ENCODE data around the gene DARS1.

DARS1 gene

GRCh38 chr2:136015699-136016098, 30.3 kb upstream of the DARS1 start:
- DNase-seq = no peak

GRCh38 chr2:136014411-136014810, 29.0 kb upstream of the DARS1 start:
- DNase-seq = no peak

- no peak for DNase-seq
These were observed 28.5 kb upstream of the DARS1 start for GRCh38 chr2:136013955-136014354.

- no peak for DNase-seq
These were observed 27.8 kb upstream of the DARS1 start for GRCh38 chr2:136013136-136013685.

- DNase-seq = no peak
These were observed 26.9 kb upstream of the DARS1 start for GRCh38 chr2:136012315-136012714.

GRCh38 chr2:136010126-136010525, 24.7 kb upstream of the DARS1 start:
- no peak for DNase-seq

- DNase-seq = peak; percentile 61
These were observed 22.9 kb upstream of the DARS1 start for GRCh38 chr2:136008205-136008865.

- DNase-seq = no peak
These were observed 21.2 kb upstream of the DARS1 start for GRCh38 chr2:136006658-136007057.

- no peak for DNase-seq
These were observed 20.2 kb upstream of the DARS1 start for GRCh38 chr2:136005462-136006196.

- no peak for DNase-seq
These were observed 19.5 kb upstream of the DARS1 start for GRCh38 chr2:136004965-136005364.

- no peak for DNase-seq
These were observed 15.7 kb upstream of the DARS1 start for GRCh38 chr2:136001131-136001530.

GRCh38 chr2:136000502-136000901, 15.1 kb upstream of the DARS1 start:
- DNase-seq = no peak

GRCh38 chr2:135999899-136000298, 14.5 kb upstream of the DARS1 start:
- DNase-seq = no peak

- DNase-seq = no peak
These were observed 13.5 kb upstream of the DARS1 start for GRCh38 chr2:135998879-135999278.

- DNase-seq = no peak
These were observed 12.0 kb upstream of the DARS1 start for GRCh38 chr2:135997380-135997779.

- DNase-seq = no peak
These were observed 10.9 kb upstream of the DARS1 start for GRCh38 chr2:135996304-135996703.

- no peak for DNase-seq
These were observed 8.9 kb upstream of the DARS1 start for GRCh38 chr2:135994281-135994680.

GRCh38 chr2:135993421-135993820, 8.0 kb upstream of the DARS1 start:
- no peak for DNase-seq

- no peak for DNase-seq
These were observed 6.4 kb upstream of the DARS1 start for GRCh38 chr2:135991861-135992260.

GRCh38 chr2:135987441-135987840, 2.0 kb upstream of the DARS1 start:
- DNase-seq = no peak

- DNase-seq = no peak
These were observed 1.1 kb upstream of the DARS1 start for GRCh38 chr2:135986507-135986906.

- peak; percentile 81 for DNase-seq
These were observed 484 bp upstream of the DARS1 start for GRCh38 chr2:135985826-135986393.

GRCh38 chr2:135984199-135985017, 1.0 kb downstream of the DARS1 start:
- no peak for DNase-seq

All from stimulated activated naive CD4-positive, alpha-beta T cell treated with Interleukin-2 at 50 U/mL for 16 hours (primary cell).